Erythroblast (primary cell): ENCODE measurements around the gene MSL2.

ENCODE experiments used
- GATA1 ChIP-seq: IDR thresholded peaks from 2 replicates; pipeline ENCODE4 v1.6.1; 2011; ENCODE audit warnings: low read depth, mild to moderate bottlenecking, control low read depth, low read length, moderate library complexity
- POLR2A ChIP-seq: IDR thresholded peaks from 2 replicates; pipeline ENCODE4 v1.6.1; 2011; ENCODE audit warnings: mild to moderate bottlenecking, low read length

DNA sequence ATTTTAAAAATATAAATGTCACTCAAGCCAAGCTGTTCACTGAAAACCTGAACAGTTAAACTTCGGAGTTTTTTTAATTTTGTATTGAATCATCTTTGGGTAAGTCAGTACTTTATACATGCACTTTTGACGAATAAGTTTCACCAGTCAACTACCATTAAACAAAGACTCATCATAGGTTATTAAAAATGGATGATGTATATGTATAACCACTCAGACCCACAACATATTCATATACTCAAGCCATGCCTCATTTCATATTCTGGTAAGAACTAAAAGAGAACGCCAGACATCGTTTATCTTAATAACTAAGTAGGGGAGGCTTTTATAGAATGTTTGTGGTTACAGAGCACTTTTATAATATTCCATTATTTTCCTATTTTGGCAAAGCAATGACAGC lies 18.3 kb downstream of the MSL2 start:
- TF ChIP-seq POLR2A (no peak), GATA1 (no peak)
